NCI-H526 treated with DMSO at 0.1 percent for 48 hours (cell line): ENCODE measurements around the gene KLHL22.
"Not testable (repeated sequence)": the region's sequence is repeated elsewhere in the genome, so short reads cannot be mapped to it uniquely, and the experiment has no call there.

Experiments used
- DNase-seq: peaks from one replicate; lab custom pipeline; 2025; lab: John Stamatoyannopoulos, UW

KLHL22 gene

DNA sequence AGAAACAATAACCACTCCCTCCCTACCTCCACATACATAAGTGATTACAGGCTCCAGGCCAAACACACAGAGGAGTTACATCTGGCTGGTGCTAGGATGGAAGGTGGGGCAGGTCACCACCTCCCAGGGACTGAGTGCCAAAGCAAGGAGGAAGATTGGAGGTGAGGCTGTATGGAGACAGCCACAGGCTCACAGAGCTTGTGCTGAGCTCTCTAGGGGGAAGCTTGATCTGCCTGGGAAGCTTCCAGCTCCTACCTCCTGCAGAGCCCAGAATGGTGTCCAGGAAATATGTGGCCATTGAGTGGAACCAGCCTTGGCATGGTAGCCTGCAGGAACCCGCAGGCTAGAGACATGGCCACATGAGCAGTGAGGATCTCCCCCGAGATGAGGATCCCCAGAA lies 8.2 kb upstream of the KLHL22 start:
- DNase-seq, result no peak

- DNase-seq, result no peak
Measured at GRCh38 chr22:20499769-20500168, 4.2 kb upstream of the KLHL22 start.

DNA sequence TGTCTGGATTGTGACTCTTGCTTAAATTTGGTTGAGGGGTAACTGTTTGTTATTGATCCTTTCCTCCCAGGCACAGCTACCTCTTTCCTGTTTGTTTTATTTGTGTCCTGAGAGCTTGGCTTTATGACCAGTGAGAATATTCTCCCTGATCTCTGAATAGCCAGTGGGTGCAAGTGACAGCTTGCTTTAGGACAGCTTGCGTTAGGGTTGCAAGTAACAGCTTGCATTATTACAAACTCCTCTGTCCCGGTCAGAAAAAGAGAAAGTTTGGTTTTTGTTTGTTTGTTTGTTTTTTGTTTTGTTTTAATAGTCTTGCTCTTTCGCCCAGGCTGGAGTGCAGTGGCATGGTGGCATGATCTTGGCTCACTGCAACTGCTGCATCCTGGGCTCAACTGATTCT lies 3.3 kb upstream of the KLHL22 start:
- no peak for DNase-seq

DNA sequence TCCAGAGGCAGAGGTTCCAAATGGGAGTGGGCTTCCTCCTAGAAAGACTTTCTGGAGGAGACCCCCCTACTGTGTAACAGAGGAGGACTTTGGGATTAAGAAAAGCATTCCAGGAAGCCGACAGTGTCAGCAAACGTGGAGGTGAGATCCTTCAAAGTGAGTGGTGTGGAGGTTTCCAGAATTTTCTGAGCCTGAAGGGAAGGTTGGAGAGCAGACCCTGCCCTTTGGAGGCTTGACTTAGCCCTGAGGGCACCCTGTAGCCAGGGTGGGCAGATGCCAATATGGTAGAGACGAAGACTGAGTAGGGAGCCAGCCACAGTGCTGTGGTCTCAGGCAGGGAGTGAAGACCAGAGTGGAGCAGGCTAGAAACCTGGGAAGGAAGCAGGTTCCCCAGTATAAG lies 1.8 kb upstream of the KLHL22 start:
- no peak for DNase-seq

DNA sequence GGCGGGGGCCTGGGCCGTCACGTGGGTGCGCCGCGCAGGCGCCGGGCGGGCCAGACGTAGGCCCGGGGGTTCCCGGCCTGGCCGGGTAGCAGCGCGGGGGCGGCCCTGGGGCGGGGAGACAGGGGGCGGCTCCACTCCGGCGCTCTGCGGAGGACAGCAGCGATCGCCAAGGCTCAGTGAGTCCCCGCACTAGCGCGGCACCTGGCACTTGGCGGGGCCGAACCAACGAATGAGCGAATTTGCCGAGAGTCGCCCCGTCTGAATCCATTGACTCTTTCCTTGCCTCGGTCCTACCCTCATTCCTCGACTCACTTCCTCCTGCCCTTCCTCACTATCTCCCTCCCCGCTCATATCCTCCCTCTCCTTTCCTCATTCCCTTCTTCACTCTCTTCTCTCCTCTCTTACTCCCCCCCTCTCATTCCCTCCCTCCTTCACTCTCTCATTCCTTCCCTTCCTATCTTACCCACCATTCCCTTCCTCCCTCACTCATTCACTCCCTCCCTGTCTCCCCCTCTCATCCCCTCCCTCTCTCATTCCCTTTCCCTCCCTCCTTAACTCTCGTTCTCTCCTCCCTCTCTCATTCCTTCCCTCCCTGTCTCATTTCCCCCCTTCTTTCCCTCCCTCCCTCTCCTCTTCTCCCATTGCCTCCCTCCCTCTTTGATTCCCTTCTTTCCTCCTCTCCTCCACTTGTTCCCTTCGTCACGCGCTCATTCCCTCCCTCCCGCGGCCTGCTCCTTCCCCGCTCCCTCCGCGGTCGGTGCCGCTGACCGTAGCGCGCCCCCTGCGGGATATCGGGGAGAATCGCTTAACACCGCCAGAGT lies 476 bp upstream of the KLHL22 start:
- DNase-seq, result peak; percentile 44

DNA sequence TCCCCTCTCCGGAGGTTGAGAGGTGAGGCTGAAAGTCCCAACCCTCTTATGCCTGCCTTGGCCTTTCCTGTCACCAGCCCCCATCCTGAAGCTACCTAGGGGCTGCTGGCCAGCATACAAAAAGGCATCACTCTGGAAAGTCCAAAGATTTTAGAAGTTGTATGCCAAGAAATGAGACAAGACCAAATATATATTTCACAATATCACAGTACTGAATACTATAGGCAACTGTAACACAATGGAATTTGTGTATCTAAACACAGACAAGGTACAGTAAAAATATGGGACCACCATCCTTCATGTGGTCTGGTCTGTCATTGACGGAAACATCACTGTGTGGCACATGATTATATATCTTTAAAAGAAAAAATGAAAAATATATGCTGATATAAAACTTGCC lies 4.2 kb downstream of the KLHL22 start:
- no peak for DNase-seq

GRCh38 chr22:20490941-20491307 lies 4.7 kb downstream of the KLHL22 start:
- no peak for DNase-seq

- no peak for DNase-seq
Measured at GRCh38 chr22:20490183-20490940, 5.2 kb downstream of the KLHL22 start.

DNA sequence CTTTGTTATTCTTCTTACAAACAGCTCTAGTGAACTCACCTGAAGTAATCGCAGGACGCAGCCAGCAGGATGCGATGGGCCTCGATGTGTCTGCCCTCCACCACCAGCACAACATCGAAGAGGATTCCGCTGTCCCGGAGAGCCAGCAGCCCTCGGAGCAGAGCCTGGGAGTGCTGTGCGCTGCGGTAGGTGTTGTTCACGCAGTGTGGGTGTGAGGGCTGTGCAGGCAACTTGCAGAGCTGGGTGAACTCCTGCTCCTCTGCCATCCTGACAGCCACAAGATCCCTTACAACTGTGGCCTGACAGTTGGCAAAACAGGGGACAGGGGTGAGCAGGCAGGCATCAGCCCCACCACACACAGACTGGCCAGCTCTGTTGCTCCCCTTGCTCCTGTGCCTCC lies 6.6 kb downstream of the KLHL22 start:
- DNase-seq, result no peak

DNA sequence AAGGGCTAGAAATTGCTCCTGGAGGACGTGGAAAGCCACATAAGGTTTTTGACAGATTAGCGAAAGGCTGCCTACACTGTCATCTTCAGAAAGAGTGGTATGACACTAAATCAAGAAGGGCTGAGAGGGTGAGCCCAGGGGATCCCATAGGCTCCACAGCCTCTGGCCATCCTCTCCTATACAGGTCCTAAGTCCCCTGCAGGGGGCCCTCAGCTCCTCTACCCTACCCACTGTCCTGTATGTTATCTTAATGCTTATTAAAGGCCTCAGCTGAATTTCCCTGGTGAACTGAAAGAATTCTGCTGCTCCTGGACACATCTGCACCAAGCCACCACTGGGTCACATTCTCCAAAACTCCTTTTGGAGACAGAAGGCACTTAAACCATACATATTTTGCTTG lies 7.9 kb downstream of the KLHL22 start:
- DNase-seq, result no peak

GRCh38 chr22:20486229-20486628 lies 9.4 kb downstream of the KLHL22 start:
- no peak for DNase-seq

DNA sequence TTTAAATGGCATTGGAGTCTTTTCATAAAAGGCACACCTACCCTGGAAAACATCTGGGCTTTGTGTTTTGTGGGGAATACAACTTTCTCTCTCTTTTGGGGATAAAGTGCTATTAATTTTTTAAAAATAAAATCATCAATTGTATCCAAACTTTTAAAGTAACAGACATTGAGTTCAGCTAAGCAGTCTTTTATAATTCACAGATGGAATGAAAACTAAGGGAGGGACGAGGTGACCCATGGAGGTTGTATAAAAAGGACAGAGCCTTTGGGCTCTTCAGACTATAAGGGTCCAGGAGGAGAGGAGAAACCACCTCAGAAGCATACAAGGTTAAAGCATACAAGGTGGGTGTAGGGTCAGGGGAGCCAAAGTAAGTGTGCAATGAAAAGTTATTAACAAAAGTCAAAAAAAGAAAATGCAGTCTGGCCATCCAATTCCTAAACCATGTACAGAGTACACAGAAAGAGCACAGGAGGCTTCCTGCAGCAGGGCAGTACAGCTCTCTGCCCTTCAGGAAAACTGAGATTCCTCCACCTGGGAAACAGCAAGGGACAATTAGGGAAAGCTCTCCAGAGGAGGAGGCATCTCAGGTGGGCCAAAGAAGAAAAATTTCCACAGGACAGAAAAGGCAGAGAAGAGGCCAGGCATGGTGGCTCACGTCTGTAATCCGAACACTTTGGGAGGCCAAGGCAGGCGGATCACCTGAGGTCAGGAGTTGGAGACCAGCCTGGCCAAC lies 10.5 kb downstream of the KLHL22 start:
- DNase-seq, result no peak

GRCh38 chr22:20483771-20484170 lies 11.8 kb downstream of the KLHL22 start:
- DNase-seq, result no peak

- not testable (repeated sequence) for DNase-seq
Measured at GRCh38 chr22:20483143-20483506, 12.5 kb downstream of the KLHL22 start.

DNA sequence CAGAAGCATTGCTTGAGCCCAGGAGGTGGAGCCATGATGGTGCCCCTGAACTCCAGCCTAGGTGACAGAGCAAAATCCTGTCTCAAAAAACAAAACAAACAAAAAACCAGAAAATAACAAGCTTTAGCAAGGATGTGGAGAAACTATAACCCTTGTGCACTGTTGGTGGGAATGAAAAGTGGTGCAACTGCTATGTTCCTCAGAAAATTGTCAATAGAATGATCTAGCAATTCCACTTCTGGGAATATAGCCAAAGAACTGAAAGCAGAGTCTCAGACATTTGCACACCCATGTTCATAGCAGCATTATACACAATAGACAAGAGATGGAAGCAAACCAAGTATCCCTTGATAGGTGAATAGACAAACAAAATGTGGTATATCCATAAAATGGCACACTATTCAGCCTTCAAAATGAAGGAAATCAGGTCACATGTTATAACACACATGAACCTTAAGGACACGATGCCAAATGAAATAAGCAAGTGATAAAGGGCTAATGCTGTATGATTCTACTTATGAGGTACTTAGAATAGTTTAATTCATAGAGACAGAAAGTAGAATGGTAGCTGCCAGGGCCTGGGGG lies 15.9 kb downstream of the KLHL22 start:
- DNase-seq, result no peak

DNA sequence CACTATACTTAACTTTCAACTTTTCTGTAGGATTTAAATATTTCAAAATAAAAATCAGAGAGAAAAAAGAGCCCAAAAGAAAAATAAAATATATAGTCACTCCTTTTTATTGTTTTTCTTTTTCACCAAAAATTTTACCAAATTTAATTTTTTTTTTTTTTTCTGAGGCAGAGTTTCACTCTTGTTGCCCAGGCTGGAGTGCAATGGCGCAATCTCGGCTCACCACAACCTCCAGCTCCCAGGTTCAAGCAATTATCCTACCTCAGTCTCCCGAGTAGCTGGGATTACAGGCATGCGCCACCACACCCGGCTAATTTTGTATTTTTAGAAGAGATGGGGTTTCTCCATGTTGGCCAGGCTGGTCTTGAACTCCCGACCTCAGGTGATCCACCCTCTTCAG lies 17.5 kb downstream of the KLHL22 start:
- DNase-seq, result not testable (repeated sequence)

- DNase-seq, result not testable (repeated sequence)
Measured at GRCh38 chr22:20475569-20475968, 20.0 kb downstream of the KLHL22 start.

DNA sequence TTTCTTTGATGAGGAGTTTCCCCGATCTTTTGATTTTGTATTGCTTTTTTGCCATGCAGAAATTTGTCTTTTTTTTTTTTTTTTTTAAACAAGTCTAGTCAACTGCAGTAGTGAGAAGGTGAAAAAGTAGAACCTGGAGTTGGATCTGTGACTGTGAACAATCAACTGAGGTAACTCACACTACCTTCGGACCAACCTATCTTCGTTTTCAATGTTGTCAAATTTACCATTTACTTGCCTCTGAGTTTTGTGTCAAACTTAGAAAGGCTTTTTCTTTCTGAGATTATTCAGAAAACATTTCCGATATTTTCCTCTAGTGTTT lies 20.5 kb downstream of the KLHL22 start:
- no peak for DNase-seq

DNA sequence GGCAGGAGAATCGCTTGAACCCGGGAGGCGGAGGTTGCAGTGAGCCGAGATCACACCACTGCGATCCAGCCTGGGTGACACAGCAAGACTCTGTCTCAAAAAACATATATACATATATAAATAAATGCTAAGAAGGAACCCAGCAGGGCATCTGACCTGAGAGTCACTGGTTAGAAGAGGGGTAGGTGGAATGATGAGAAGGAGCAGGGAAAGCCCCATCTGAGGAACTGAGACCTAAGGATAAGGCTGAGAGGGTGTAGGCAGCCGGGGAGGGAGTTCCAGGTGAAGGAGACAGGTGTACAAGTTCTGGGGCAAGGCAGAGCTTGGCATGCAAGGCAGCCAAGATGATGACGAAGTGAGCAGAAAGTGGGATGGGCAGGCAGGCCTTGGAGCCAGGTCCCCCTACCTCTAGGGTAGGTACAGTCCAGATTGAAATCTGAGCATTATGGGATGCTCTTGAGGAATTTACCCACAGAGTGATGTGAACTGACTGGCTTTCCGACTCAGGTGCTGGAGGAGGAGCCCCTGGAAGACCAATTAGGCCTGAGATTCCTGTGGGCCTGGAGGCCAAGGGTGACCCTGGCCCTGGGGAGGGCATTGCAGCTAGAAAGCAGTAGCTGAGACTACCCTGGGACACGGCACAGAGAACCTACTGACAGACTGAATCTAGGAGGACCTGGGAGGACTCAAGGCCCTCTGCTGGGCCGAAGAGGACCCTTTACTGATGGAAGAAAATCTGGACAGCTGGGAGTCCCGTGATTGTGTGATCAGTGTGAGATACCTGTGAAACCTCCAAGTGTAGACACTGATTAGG lies 22.8 kb downstream of the KLHL22 start:
- DNase-seq, result no peak

GRCh38 chr22:20471126-20471833 lies 24.3 kb downstream of the KLHL22 start:
- no peak for DNase-seq

- not testable (repeated sequence) for DNase-seq
Measured at GRCh38 chr22:20470525-20470924, 25.1 kb downstream of the KLHL22 start.
